K562 (cell line): ENCODE results near the gene PGAM2. TPM values are rescaled to one million over a fixed set of nuclear protein-coding genes. Genes with fewer than 3 reads are reported as not detected.
A peak's percentile ranks its signal among the peaks of the same experiment; 100 is the strongest.

Experiments used
- ATAC-seq: fragments of 200-7000 bp; cut with Tn5 transposase; 3 replicates; pipeline ENCODE4 v1.9.1; 2020; ENCODE audit warnings: moderate library complexity
- BruUV-seq: library from RNA; stranded (reverse); fragments of 400-500 nt; replicated peaks from 2 replicates; lab custom pipeline; 2021; lab: Mats Ljungman, UMichigan
- CTCF ChIA-PET: fragments of 300-600 bp; formaldehyde crosslinking; extraction: SDS; loops from one replicate; lab custom pipeline; 2021; ENCODE audit warnings: low intra/inter-chr PET ratio; lab: Yijun Ruan, JAX
- POLR2A ChIA-PET: fragments of 300-600, 350-650 bp; sonication (Branson Sonifier 250); formaldehyde crosslinking; extraction: SDS; loops from one replicate; lab custom pipeline; 2021; ENCODE audit warnings: antibody characterized with exemption, inconsistent platforms; lab: Yijun Ruan, JAX
- DNase-seq, 4 experiments: peaks; one replicate each; pipeline versions ENCODE4 v3.0.0 to v3.0.0-alpha.2; 2011 to 2018; ENCODE audit warnings: low spot score in 3 of 4, mixed read lengths in 3 of 4; ENCODE audit errors: extremely low read depth in 1 of 4
- FAIRE-seq: peaks from 2 replicates; lab custom pipeline; 2011; peaks lifted over from hg19 to GRCh38; lab: Jason Lieb, UNC
- H2AFZ ChIP-seq: 2 replicates; pipeline ENCODE4 v1.6.0; 2011; ENCODE audit warnings: low read depth, low read length, control low read depth, inconsistent platforms
- H3K27ac ChIP-seq: fragments of 200-600 bp; 3 replicates; pipeline ENCODE4 v1.8.0; 2011; ENCODE audit warnings: low read depth, mild to moderate bottlenecking, control low read depth, inconsistent platforms, low read length, moderate library complexity, mixed read lengths; ENCODE audit errors: extremely low read depth
- H3K27me3 ChIP-seq, 2 experiments: fragments of 300-600 bp in 1 of 2; 2 replicates in 1 of 2; 3 replicates in 1 of 2; pipeline versions ENCODE4 v1.6.0 to v1.8.0; 2011; ENCODE audit warnings: inconsistent platforms in 2 of 2, low read length in 2 of 2, mild to moderate bottlenecking in 1 of 2, mixed read lengths in 1 of 2, moderate library complexity in 1 of 2; ENCODE audit not compliant: control insufficient read depth in 2 of 2, insufficient read depth in 2 of 2
- H3K36me3 ChIP-seq: fragments of 300-600 bp; 3 replicates; pipeline ENCODE4 v1.8.0; 2011; ENCODE audit warnings: mild to moderate bottlenecking, low read length, inconsistent platforms; ENCODE audit not compliant: control insufficient read depth, insufficient read depth
- H3K4me1 ChIP-seq, 2 experiments: fragments of 200-600 bp in 1 of 2; replicated peaks in 1 of 2; 2 replicates in 1 of 2; 3 replicates in 1 of 2; pipeline versions ENCODE4 v1.5.1 to v1.8.0; 2011; ENCODE audit warnings: inconsistent platforms in 2 of 2, low read length in 2 of 2, mild to moderate bottlenecking in 1 of 2, mixed read lengths in 1 of 2, moderate library complexity in 1 of 2; ENCODE audit not compliant: control insufficient read depth in 2 of 2, insufficient read depth in 2 of 2
- H3K4me2 ChIP-seq: 2 replicates; pipeline ENCODE4 v1.6.1; 2011; ENCODE audit warnings: low read length, control low read depth, inconsistent platforms, mixed read lengths; ENCODE audit not compliant: insufficient read depth
- H3K4me3 ChIP-seq: fragments of 200-600 bp; sonication (generic), shearing (Covaris generic); 2 replicates; pipeline ENCODE4 v1.5.1; 2016; ENCODE audit warnings: control low read depth, inconsistent platforms
- H3K79me2 ChIP-seq: fragments of 200-600 bp; 3 replicates; pipeline ENCODE4 v1.8.0; 2011; ENCODE audit warnings: low read length, inconsistent platforms; ENCODE audit not compliant: control insufficient read depth, insufficient read depth
- H3K9ac ChIP-seq, 2 experiments: 2 replicates each; pipeline versions ENCODE4 v1.6.0 to v1.6.1; 2011; ENCODE audit warnings: low read depth in 2 of 2, low read length in 2 of 2, control low read depth in 1 of 2, inconsistent platforms in 1 of 2, mild to moderate bottlenecking in 1 of 2, mixed read lengths in 1 of 2; ENCODE audit not compliant: insufficient read depth in 1 of 2
- H3K9me1 ChIP-seq: one replicate; pipeline ENCODE4 v1.6.0; 2011; ENCODE audit warnings: inconsistent platforms, mild to moderate bottlenecking, low read length, moderate library complexity; ENCODE audit not compliant: control insufficient read depth, insufficient read depth
- H3K9me3 ChIP-seq: replicated peaks from 2 replicates; pipeline ENCODE4 v1.5.1; 2011; ENCODE audit warnings: low read depth, low read length, inconsistent platforms; ENCODE audit not compliant: control insufficient read depth, insufficient read depth
- H4K20me1 ChIP-seq: replicated peaks from 2 replicates; pipeline ENCODE4 v1.6.1; 2011; ENCODE audit warnings: low read length, inconsistent platforms, mixed read lengths; ENCODE audit not compliant: control insufficient read depth, insufficient read depth
- FOXA1 ChIP-seq: fragments of 450-650 bp; IDR thresholded peaks from 2 replicates; pipeline ENCODE4 v1.6.1; 2016; ENCODE audit warnings: mild to moderate bottlenecking, borderline replicate concordance
- NR2F6 ChIP-seq: fragments of 450-650 bp; formaldehyde crosslinking; IDR thresholded peaks from 2 replicates; pipeline ENCODE4 v1.4.0; 2020; ENCODE audit warnings: mild to moderate bottlenecking
- NR3C1 ChIP-seq: sonication (generic); formaldehyde crosslinking; IDR thresholded peaks from 2 replicates; pipeline ENCODE4 v1.8.1; 2022; ENCODE audit warnings: missing genetic modification reagents
- RCOR1 ChIP-seq, 2 experiments: IDR thresholded peaks; 2 replicates each; pipeline ENCODE4 v1.6.1; 2012; ENCODE audit warnings: low read depth in 2 of 2, low read length in 2 of 2, borderline replicate concordance in 1 of 2, improper control_type of control experiment in 1 of 2
- SMARCC2 ChIP-seq: fragments of 450-650 bp; IDR thresholded peaks from 2 replicates; pipeline ENCODE4 v1.6.1; 2017; ENCODE audit warnings: antibody characterized with exemption, moderate library complexity, mild to moderate bottlenecking, low read depth
- ZFP36 ChIP-seq: fragments of 150-350 bp; IDR thresholded peaks from 2 replicates; pipeline ENCODE4 v1.6.1; 2018; ENCODE audit warnings: low read length, low read depth; ENCODE audit not compliant: partially characterized antibody
- WGBS: fragments of 100-300 bp; shearing (Covaris generic); methylation state at CpG from one replicate; pipeline ENCODE4 v1.1.6; 2016; ENCODE audit warnings: low coverage, mixed read lengths; ENCODE audit not compliant: insufficient coverage; ENCODE audit errors: missing lambda C conversion rate; 5-methylcytosine and 5-hydroxymethylcytosine counted together
- in situ Hi-C: fragments of 300-500 bp; cut with MboI; formaldehyde crosslinking; loops from 4 replicates; pipeline ENCODE4 v1.15.0; 2018; ENCODE audit warnings: inconsistent platforms, mixed read lengths
- intact Hi-C: fragments of 100-400 bp; cut with micrococcal nuclease; formaldehyde crosslinking; loops from 2 replicates; pipeline ENCODE4 v1.14.2; 2022
- polyA plus RNA-seq, 8 experiments: library from polyadenylated mRNA; depleted of rRNA in 4 of 8; stranded (reverse) in 5 of 8; unstranded in 3 of 8; fragments of >200 nt; fragmentation: Nextera tagmentation in 2 of 8; fragmentation: Illumina TruSeq in 1 of 8; extraction: Ambion mirVana in 2 of 8; extraction: Trizol in 1 of 8; gene quantifications; 2 replicates each; pipeline versions ENCODE4 v1.2.1 to v1.2.3, GENCODE V29; 2011 to 2014; ENCODE audit warnings: inconsistent platforms in 1 of 8, missing spikeins in 1 of 8
- total RNA-seq, 7 experiments: library from RNA; depleted of rRNA in 6 of 7; stranded (reverse); fragments of >200 nt in 6 of 7; fragmentation: Illumina TruSeq in 2 of 7; extraction: Trizol in 2 of 7; gene quantifications; 2 replicates each; pipeline versions ENCODE4 v1.2.1 to v1.2.3, GENCODE V29; 2011 to 2021; ENCODE audit warnings: low replicate concordance in 1 of 7
- TF ChIP-seq, protein P1 (sequence below): fragments of 250-450 bp; sonication (Bioruptor Pico); IDR thresholded peaks from 2 replicates; pipeline ENCODE4 v1.5.0; 2020; ENCODE audit warnings: mild to moderate bottlenecking
- TF ChIP-seq, protein P2 (sequence below): fragments of 450-650 bp; formaldehyde crosslinking; IDR thresholded peaks from 2 replicates; pipeline ENCODE4 v1.4.0; 2022; ENCODE audit warnings: mild to moderate bottlenecking, moderate library complexity

The PGAM2 gene
- total and polyA plus RNA-seq, 9 of the 15 experiments (the other 6 are each of a cell fraction or from before 2014, with no cell fraction given) = not detected

DNA sequence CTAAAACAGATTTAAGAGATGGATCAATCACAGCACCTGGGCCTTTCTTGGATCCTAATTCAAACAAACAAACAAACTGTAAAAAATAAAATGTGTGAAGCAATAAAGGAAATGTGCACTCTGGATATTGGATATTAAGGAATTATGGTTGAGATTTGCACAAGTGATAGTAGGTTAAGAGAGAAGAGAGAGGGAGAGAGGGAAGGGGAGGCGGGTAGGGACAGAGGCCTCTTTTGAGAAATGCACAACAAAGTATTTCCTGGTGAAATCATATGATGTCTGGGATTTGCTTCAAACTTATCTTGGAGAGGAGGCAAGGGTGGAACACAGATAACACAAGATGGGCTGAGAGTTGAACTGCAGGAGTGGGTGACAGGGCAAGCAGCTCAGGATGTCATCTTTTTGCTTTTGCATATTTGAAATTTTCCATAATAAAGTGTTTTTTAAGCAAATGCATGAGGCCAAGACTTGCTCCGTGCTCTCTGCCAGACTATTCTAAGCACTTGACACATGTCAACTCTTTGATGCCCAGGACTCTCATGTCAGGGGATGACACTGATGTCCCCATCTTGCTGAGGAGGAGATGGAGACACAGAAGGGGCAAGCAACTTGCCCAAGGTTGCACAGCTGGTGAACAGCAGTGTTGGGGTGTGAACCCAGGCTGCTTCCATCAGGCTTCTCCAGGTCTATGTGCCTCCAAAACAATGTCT lies 29.7 kb upstream of the PGAM2 start (continued):
- TF ChIP-seq NR3C1 (CRISPR knock-in tag) (no peak), ZFP36 (peak; percentile 58), NR2F6 (CRISPR knock-in tag) (no peak), RCOR1 (IDR thresholded peaks at IDR 0.05; ENCODE audit: borderline replicate concordance in 1 of 2, low read depth in 2 of 2, low read length in 2 of 2) (peak in 1 of 2 experiments; percentile 80; a peak in 2 of 4 replicates)
- TF ChIP-seq, protein P1, sequence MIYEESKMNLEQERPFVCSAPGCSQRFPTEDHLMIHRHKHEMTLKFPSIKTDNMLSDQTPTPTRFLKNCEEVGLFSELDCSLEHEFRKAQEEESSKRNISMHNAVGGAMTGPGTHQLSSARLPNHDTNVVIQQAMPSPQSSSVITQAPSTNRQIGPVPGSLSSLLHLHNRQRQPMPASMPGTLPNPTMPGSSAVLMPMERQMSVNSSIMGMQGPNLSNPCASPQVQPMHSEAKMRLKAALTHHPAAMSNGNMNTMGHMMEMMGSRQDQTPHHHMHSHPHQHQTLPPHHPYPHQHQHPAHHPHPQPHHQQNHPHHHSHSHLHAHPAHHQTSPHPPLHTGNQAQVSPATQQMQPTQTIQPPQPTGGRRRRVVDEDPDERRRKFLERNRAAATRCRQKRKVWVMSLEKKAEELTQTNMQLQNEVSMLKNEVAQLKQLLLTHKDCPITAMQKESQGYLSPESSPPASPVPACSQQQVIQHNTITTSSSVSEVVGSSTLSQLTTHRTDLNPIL (CRISPR knock-in tag) = no peak
- TF ChIP-seq, protein P2, sequence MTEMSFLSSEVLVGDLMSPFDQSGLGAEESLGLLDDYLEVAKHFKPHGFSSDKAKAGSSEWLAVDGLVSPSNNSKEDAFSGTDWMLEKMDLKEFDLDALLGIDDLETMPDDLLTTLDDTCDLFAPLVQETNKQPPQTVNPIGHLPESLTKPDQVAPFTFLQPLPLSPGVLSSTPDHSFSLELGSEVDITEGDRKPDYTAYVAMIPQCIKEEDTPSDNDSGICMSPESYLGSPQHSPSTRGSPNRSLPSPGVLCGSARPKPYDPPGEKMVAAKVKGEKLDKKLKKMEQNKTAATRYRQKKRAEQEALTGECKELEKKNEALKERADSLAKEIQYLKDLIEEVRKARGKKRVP (CRISPR knock-in tag) = no peak

DNA sequence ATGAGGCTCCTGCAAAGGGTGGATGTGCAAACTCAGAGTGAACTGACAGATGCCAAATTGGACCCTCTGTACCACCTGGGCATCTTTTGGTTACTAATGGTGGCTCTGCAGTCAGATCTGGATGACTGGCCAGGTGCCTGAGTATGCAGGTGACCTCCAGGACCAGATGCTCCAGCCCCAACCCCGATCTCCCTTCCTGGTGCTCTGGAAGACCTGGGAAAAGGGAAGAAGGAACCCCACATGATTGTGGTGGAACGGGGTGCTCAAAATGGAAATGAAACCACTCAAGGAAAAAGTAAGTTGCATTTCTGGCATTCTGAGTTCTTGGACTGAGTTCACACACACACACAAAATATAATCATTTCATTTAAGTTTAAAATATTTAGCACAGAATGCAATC lies 29.0 kb upstream of the PGAM2 start:
- H3K4me2 ChIP-seq = no peak overlapping the region
- H3K9me3 ChIP-seq = no peaks in the 10 kb centered on the region
- in situ Hi-C loops = no loop called here
- ATAC-seq = no peak
- H3K27me3 ChIP-seq = peaks cover 0 to 5% of the 10 kb centered on the region in 2 experiments; a peak in 1 of 5 replicates
- H2AFZ ChIP-seq = no peak overlapping the region
- H3K36me3 ChIP-seq = no peaks in the 10 kb centered on the region
- H3K79me2 ChIP-seq = no peaks in the 10 kb centered on the region
- no peak for TF ChIP-seq FOXA1
- TF ChIP-seq SMARCC2 = no peak
- CTCF ChIA-PET = no interaction called here
- H3K4me3 ChIP-seq = no peak overlapping the region
- BruUV-seq = no TSS peak
- POLR2A ChIA-PET = no interaction called here
- no peak for FAIRE-seq
- no peak overlapping the region for H3K27ac ChIP-seq
- H4K20me1 ChIP-seq = no peaks in the 10 kb centered on the region
- intact Hi-C loops = no loop called here
- WGBS = 5% methylated on average over 2 of the region's 2 CpGs
- no peak for DNase-seq
- H3K9ac ChIP-seq = no peak overlapping the region
- no peaks in the 10 kb centered on the region for H3K9me1 ChIP-seq
- H3K4me1 ChIP-seq = peaks cover 0 to 8% of the 10 kb centered on the region in 2 experiments; a peak in 1 of 5 replicates
